GM18505 (cell line): ENCODE data around the gene MYO5A.
"Not testable (repeated sequence)": the region's sequence is repeated elsewhere in the genome, so short reads cannot be mapped to it uniquely, and the experiment has no call there.

ENCODE experiments used
- ATAC-seq: cut with Tn5 transposase; IDR thresholded peaks from one replicate; pipeline ENCODE4 v1.9.1; 2021; ENCODE audit not compliant: unreplicated experiment
- POLR2A ChIP-seq: IDR thresholded peaks from 4 replicates; pipeline ENCODE4 v1.6.1; 2011; ENCODE audit warnings: borderline replicate concordance; ENCODE audit not compliant: insufficient read depth, insufficient read length; ENCODE audit errors: extremely low read depth

MYO5A gene

GRCh38 chr15:52441841-52442240 lies 86.8 kb downstream of the MYO5A start:
- TF ChIP-seq POLR2A: no peak
- ATAC-seq: no peak

- ATAC-seq: no peak
- TF ChIP-seq POLR2A: no peak
These were observed 87.7 kb downstream of the MYO5A start for GRCh38 chr15:52440946-52441345.

- no peak for ATAC-seq
- TF ChIP-seq POLR2A: no peak
These were observed 88.3 kb downstream of the MYO5A start for GRCh38 chr15:52440414-52440813.

- ATAC-seq: no peak
- TF ChIP-seq POLR2A: no peak
These were observed 89.2 kb downstream of the MYO5A start for GRCh38 chr15:52439470-52439869.

GRCh38 chr15:52439042-52439441 lies 89.6 kb downstream of the MYO5A start:
- ATAC-seq: not testable (repeated sequence)

GRCh38 chr15:52438047-52438446 lies 90.6 kb downstream of the MYO5A start:
- no peak for ATAC-seq
- no peak for TF ChIP-seq POLR2A

- TF ChIP-seq POLR2A: no peak
- no peak for ATAC-seq
These were observed 91.0 kb downstream of the MYO5A start for GRCh38 chr15:52437646-52438045.

- no peak for ATAC-seq
- no peak for TF ChIP-seq POLR2A
These were observed 91.7 kb downstream of the MYO5A start for GRCh38 chr15:52436981-52437380.

GRCh38 chr15:52434885-52435284 lies 93.8 kb downstream of the MYO5A start:
- ATAC-seq: no peak
- TF ChIP-seq POLR2A: no peak

- no peak for ATAC-seq
- TF ChIP-seq POLR2A: no peak
These were observed 100.4 kb downstream of the MYO5A start for GRCh38 chr15:52428297-52428696.

GRCh38 chr15:52427804-52428203 lies 100.9 kb downstream of the MYO5A start:
- ATAC-seq: no peak
- TF ChIP-seq POLR2A: no peak

GRCh38 chr15:52424856-52425431 lies 103.7 kb downstream of the MYO5A start:
- no peak for ATAC-seq
- no peak for TF ChIP-seq POLR2A

GRCh38 chr15:52423852-52424251 lies 104.8 kb downstream of the MYO5A start:
- no peak for ATAC-seq
- TF ChIP-seq POLR2A: no peak

GRCh38 chr15:52422001-52422400 lies 106.7 kb downstream of the MYO5A start:
- TF ChIP-seq POLR2A: no peak
- ATAC-seq: no peak

GRCh38 chr15:52421029-52421428 lies 107.7 kb downstream of the MYO5A start:
- no peak for TF ChIP-seq POLR2A
- ATAC-seq: peak; percentile 56

- no peak for ATAC-seq
- no peak for TF ChIP-seq POLR2A
These were observed 109.2 kb downstream of the MYO5A start for GRCh38 chr15:52419494-52419893.

GRCh38 chr15:52417957-52418356 lies 110.7 kb downstream of the MYO5A start:
- no peak for TF ChIP-seq POLR2A
- ATAC-seq: no peak
